Measurements from ENCODE around the gene SCAMP2. TPM values are rescaled to one million over a fixed set of nuclear protein-coding genes. Genes with fewer than 3 reads are reported as not detected.

The SCAMP2 gene
- total RNA-seq, 2 donors from 2014 or later = 62.1 to 84.5 TPM

- Histone ChIP-seq H3K4me3 (no peak overlapping the region), H3K9me3 (no peaks in the 10 kb centered on the region), H3K27me3 (replicated peaks; ENCODE audit: insufficient read depth) (no peaks in the 10 kb centered on the region), H3K4me1 (ENCODE audit: control insufficient read depth in 1 of 2, low read depth in 2 of 2) (peaks cover 0 to 5% of the 10 kb centered on the region in 2 donors), H3K36me3 (peaks cover 65% of the 10 kb centered on the region), H3K27ac (no peak overlapping the region)
- no peak for DNase-seq (ENCODE audit: low spot score)
- no peak for TF ChIP-seq CTCF (IDR thresholded peaks at IDR 0.05)
- no peak for ATAC-seq (ENCODE audit: insufficient number of reproducible peaks, low FRiP score, low read depth)
Observed at GRCh38 chr15:74851960-74852359, 21.2 kb downstream of the SCAMP2 start.

- no peaks in the 10 kb centered on the region for H3K4me1 ChIP-seq (ENCODE audit: control insufficient read depth in 1 of 2, low read depth in 2 of 2)
- H3K9me3 ChIP-seq = no peaks in the 10 kb centered on the region
- no peak for DNase-seq (ENCODE audit: low spot score)
- ATAC-seq (ENCODE audit: insufficient number of reproducible peaks, low FRiP score, low read depth) = no peak
- no peaks in the 10 kb centered on the region for H3K27me3 ChIP-seq (replicated peaks; ENCODE audit: insufficient read depth)
- H3K27ac ChIP-seq = no peak overlapping the region
- TF ChIP-seq CTCF (IDR thresholded peaks at IDR 0.05) = no peak
- H3K36me3 ChIP-seq = peaks cover 65% of the 10 kb centered on the region
- H3K4me3 ChIP-seq = no peak overlapping the region
Observed at GRCh38 chr15:74850393-74850792, 22.8 kb downstream of the SCAMP2 start.

- DNase-seq (ENCODE audit: low spot score) (no peak), ATAC-seq (ENCODE audit: insufficient number of reproducible peaks, low FRiP score, low read depth) (no peak)
- H3K27me3 ChIP-seq (replicated peaks; ENCODE audit: insufficient read depth) = no peaks in the 10 kb centered on the region
- H3K4me1 ChIP-seq (ENCODE audit: control insufficient read depth in 1 of 2, low read depth in 2 of 2) = peaks cover 4 to 10% of the 10 kb centered on the region in 2 donors
- no peaks in the 10 kb centered on the region for H3K9me3 ChIP-seq
- H3K36me3 ChIP-seq = peaks cover 48% of the 10 kb centered on the region
- no peak overlapping the region for H3K4me3 ChIP-seq
- TF ChIP-seq CTCF (IDR thresholded peaks at IDR 0.05) = no peak
- H3K27ac ChIP-seq = no peak overlapping the region
Observed at GRCh38 chr15:74847432-74847831, 25.7 kb downstream of the SCAMP2 start.

- H3K4me1 ChIP-seq (ENCODE audit: control insufficient read depth in 1 of 2, low read depth in 2 of 2) = peaks cover 11 to 19% of the 10 kb centered on the region in 2 donors
Observed at GRCh38 chr15:74845581-74845980, 27.6 kb downstream of the SCAMP2 start.

GRCh38 chr15:74845208-74845568, 28.0 kb downstream of the SCAMP2 start:
- H3K4me1 ChIP-seq (ENCODE audit: control insufficient read depth in 1 of 2, low read depth in 2 of 2) = peaks cover 11 to 19% of the 10 kb centered on the region in 2 donors
- peaks cover 26% of the 10 kb centered on the region for H3K36me3 ChIP-seq
- no peak overlapping the region for H3K27ac ChIP-seq
- no peaks in the 10 kb centered on the region for H3K9me3 ChIP-seq
- no peak for TF ChIP-seq CTCF (IDR thresholded peaks at IDR 0.05)
- ATAC-seq (ENCODE audit: insufficient number of reproducible peaks, low FRiP score, low read depth) = no peak
- no peak overlapping the region for H3K4me3 ChIP-seq
- no peak for DNase-seq (ENCODE audit: low spot score)
- no peaks in the 10 kb centered on the region for H3K27me3 ChIP-seq (replicated peaks; ENCODE audit: insufficient read depth)

More at GRCh38 chr15:74845581-74845980, 27.6 kb downstream of the SCAMP2 start:
- no peak overlapping the region for H3K27ac ChIP-seq
- ATAC-seq (ENCODE audit: insufficient number of reproducible peaks, low FRiP score, low read depth) (no peak), DNase-seq (ENCODE audit: low spot score) (no peak)
- H3K9me3 ChIP-seq = no peaks in the 10 kb centered on the region
- no peak overlapping the region for H3K4me3 ChIP-seq
- no peak for TF ChIP-seq CTCF (IDR thresholded peaks at IDR 0.05)
- peaks cover 30% of the 10 kb centered on the region for H3K36me3 ChIP-seq
- H3K27me3 ChIP-seq (replicated peaks; ENCODE audit: insufficient read depth) = no peaks in the 10 kb centered on the region
